DND-41 (cell line): ENCODE results near the gene ZNF827.

Experiments
- ATAC-seq: fragments of 200-7000 bp; cut with Tn5 transposase; 3 replicates; pipeline ENCODE4 v1.9.1; 2021; ENCODE audit warnings: low read depth; ENCODE audit not compliant: insufficient read depth
- DNase-seq: peaks from one replicate; pipeline ENCODE4 v3.0.0-alpha.2; 2020
- H2AFZ ChIP-seq: 2 replicates; pipeline ENCODE4 v1.6.0; 2012; ENCODE audit warnings: low read depth, low read length
- H3K27ac ChIP-seq: 2 replicates; pipeline ENCODE4 v1.5.1; 2012; ENCODE audit warnings: low read length, inconsistent platforms
- H3K27me3 ChIP-seq: fragments of 200-600 bp; sonication (generic); 2 replicates; pipeline ENCODE4 v1.6.0; 2012; ENCODE audit warnings: low read length, mild to moderate bottlenecking, inconsistent platforms; ENCODE audit not compliant: insufficient read depth, poor library complexity
- H3K36me3 ChIP-seq: 2 replicates; pipeline ENCODE4 v1.5.1; 2012; ENCODE audit warnings: low read length, inconsistent platforms; ENCODE audit not compliant: insufficient read depth
- H3K4me1 ChIP-seq: 2 replicates; pipeline ENCODE4 v1.5.1; 2012; ENCODE audit warnings: mild to moderate bottlenecking, low read length; ENCODE audit not compliant: insufficient read depth
- H3K4me2 ChIP-seq: 2 replicates; pipeline ENCODE4 v1.6.0; 2012; ENCODE audit warnings: mild to moderate bottlenecking, moderate library complexity, low read length, inconsistent platforms; ENCODE audit not compliant: insufficient read depth
- H3K4me3 ChIP-seq, 2 experiments: fragments of 200-600 bp in 1 of 2; shearing (Covaris generic) in 1 of 2; 2 replicates each; pipeline ENCODE4 v1.5.1; 2012 to 2016; ENCODE audit warnings: inconsistent platforms in 2 of 2, low read length in 2 of 2, mild to moderate bottlenecking in 2 of 2, low read depth in 1 of 2, moderate library complexity in 1 of 2
- H3K79me2 ChIP-seq: 2 replicates; pipeline ENCODE4 v1.6.0; 2012; ENCODE audit warnings: low read length, inconsistent platforms; ENCODE audit not compliant: insufficient read depth
- H3K9ac ChIP-seq: 2 replicates; pipeline ENCODE4 v1.6.0; 2012; ENCODE audit warnings: low read depth, mild to moderate bottlenecking, inconsistent platforms, low read length, moderate library complexity
- H3K9me3 ChIP-seq: 2 replicates; pipeline ENCODE4 v1.5.1; 2012; ENCODE audit warnings: low read length, moderate library complexity, mild to moderate bottlenecking, inconsistent platforms; ENCODE audit not compliant: insufficient read depth, severe bottlenecking
- H4K20me1 ChIP-seq: 2 replicates; pipeline ENCODE4 v1.6.0; 2012; ENCODE audit warnings: low read length; ENCODE audit not compliant: insufficient read depth
- CTCF ChIP-seq: IDR thresholded peaks from 2 replicates; pipeline ENCODE4 v1.5.1; 2012; ENCODE audit warnings: borderline replicate concordance, low read length, moderate library complexity, mild to moderate bottlenecking; ENCODE audit not compliant: poor library complexity, severe bottlenecking; ENCODE audit errors: extremely low read depth
- EZH2 ChIP-seq: IDR thresholded peaks from 3 replicates; pipeline ENCODE4 v1.6.1; 2012; ENCODE audit warnings: borderline replicate concordance, low read depth, mild to moderate bottlenecking, moderate library complexity, low read length, inconsistent platforms; ENCODE audit not compliant: severe bottlenecking

ZNF827 gene

GRCh38 chr4:145786261-145786660, 152.4 kb downstream of the ZNF827 start:
- H4K20me1 ChIP-seq, result no peaks in the 10 kb centered on the region
- ATAC-seq, result no peak
- H3K27me3 ChIP-seq, result no peaks in the 10 kb centered on the region
- H2AFZ ChIP-seq, result no peak overlapping the region
- H3K4me1 ChIP-seq, result no peaks in the 10 kb centered on the region
- TF ChIP-seq EZH2, result no peak
- TF ChIP-seq CTCF, result no peak
- no peak overlapping the region for H3K27ac ChIP-seq
- H3K9ac ChIP-seq, result no peak overlapping the region
- no peak for DNase-seq
- H3K9me3 ChIP-seq, result no peaks in the 10 kb centered on the region
- no peaks in the 10 kb centered on the region for H3K79me2 ChIP-seq
- H3K36me3 ChIP-seq, result no peaks in the 10 kb centered on the region
- H3K4me3 ChIP-seq, result no peak overlapping the region
- H3K4me2 ChIP-seq, result no peak overlapping the region

- no peaks in the 10 kb centered on the region for H3K79me2 ChIP-seq
- H3K9ac ChIP-seq, result no peak overlapping the region
- no peak for TF ChIP-seq EZH2
- TF ChIP-seq CTCF, result no peak
- ATAC-seq (no peak), DNase-seq (no peak)
- no peak overlapping the region for H3K4me2 ChIP-seq
- no peak overlapping the region for H2AFZ ChIP-seq
- H3K4me1 ChIP-seq, result no peaks in the 10 kb centered on the region
- no peak overlapping the region for H3K4me3 ChIP-seq
- H3K27ac ChIP-seq, result no peak overlapping the region
- no peaks in the 10 kb centered on the region for H4K20me1 ChIP-seq
- no peaks in the 10 kb centered on the region for H3K9me3 ChIP-seq
- no peaks in the 10 kb centered on the region for H3K27me3 ChIP-seq
- H3K36me3 ChIP-seq, result no peaks in the 10 kb centered on the region
Observed at GRCh38 chr4:145785391-145786008, 153.1 kb downstream of the ZNF827 start.

GRCh38 chr4:145784036-145784435, 154.6 kb downstream of the ZNF827 start:
- Histone ChIP-seq H3K79me2 (no peaks in the 10 kb centered on the region), H3K27ac (no peak overlapping the region), H2AFZ (no peak overlapping the region), H3K9ac (no peak overlapping the region), H3K27me3 (no peaks in the 10 kb centered on the region), H4K20me1 (no peaks in the 10 kb centered on the region), H3K9me3 (no peaks in the 10 kb centered on the region), H3K4me1 (no peaks in the 10 kb centered on the region), H3K36me3 (no peaks in the 10 kb centered on the region), H3K4me2 (no peak overlapping the region), H3K4me3 (no peak overlapping the region)
- DNase-seq (no peak), ATAC-seq (no peak)
- TF ChIP-seq EZH2 (no peak), CTCF (no peak)
